Omental fat pad (tissue), 4 donors: ENCODE results near the gene PDE10A. TPM values are rescaled to one million over a fixed set of nuclear protein-coding genes. Genes with fewer than 3 reads are reported as not detected.

Experiments used
- ATAC-seq: fragments of 150-250 bp; one replicate; pipeline ENCODE4 v1.9.1; 2016; ENCODE audit warnings: mild to moderate bottlenecking, moderate library complexity; ENCODE audit not compliant: low FRiP score
- DNase-seq: peaks from one replicate; pipeline ENCODE4 v3.0.0-alpha.2; 2019; ENCODE audit warnings: low spot score
- CTCF ChIP-seq, 3 donors: fragments of 450-650 bp; IDR thresholded peaks; one replicate each; pipeline ENCODE4 v1.5.1; 2016 to 2017; ENCODE audit warnings: antibody characterized with exemption in 3 of 3, mild to moderate bottlenecking in 3 of 3, moderate library complexity in 2 of 3
- total RNA-seq, 4 donors: library from RNA; depleted of rRNA; stranded (reverse); fragments of >200 nt; gene quantifications; one replicate each; pipeline ENCODE4 v1.1.0, GENCODE V29; 2016

The PDE10A gene
- total RNA-seq, 4 donors from 2014 or later, result 9.1 to 75.3 (median 15.6) TPM

GRCh38 chr6:165389534-165389933, 273.5 kb downstream of the PDE10A start:
- no peak for DNase-seq
- TF ChIP-seq CTCF (IDR thresholded peaks at IDR 0.05), result no peak
- ATAC-seq, result no peak

- no peak for ATAC-seq
- TF ChIP-seq CTCF (IDR thresholded peaks at IDR 0.05), result no peak
Observed at GRCh38 chr6:165383323-165383722, 279.7 kb downstream of the PDE10A start.

GRCh38 chr6:165376100-165376499, 286.9 kb downstream of the PDE10A start:
- ATAC-seq (no peak), DNase-seq (no peak)
- no peak for TF ChIP-seq CTCF (IDR thresholded peaks at IDR 0.05)

More at GRCh38 chr6:165383323-165383722, 279.7 kb downstream of the PDE10A start:
- no peak for DNase-seq

GRCh38 chr6:165365371-165365770, 297.7 kb downstream of the PDE10A start:
- ATAC-seq, result no peak
- no peak for DNase-seq
- no peak for TF ChIP-seq CTCF (IDR thresholded peaks at IDR 0.05)

- no peak for TF ChIP-seq CTCF (IDR thresholded peaks at IDR 0.05)
- ATAC-seq (no peak), DNase-seq (no peak)
Observed at GRCh38 chr6:165345700-165346099, 317.3 kb downstream of the PDE10A start.

GRCh38 chr6:165340532-165340931, 322.5 kb downstream of the PDE10A start:
- DNase-seq (no peak), ATAC-seq (no peak)
- no peak for TF ChIP-seq CTCF (IDR thresholded peaks at IDR 0.05)

- no peak for TF ChIP-seq CTCF (IDR thresholded peaks at IDR 0.05)
- no peak for DNase-seq
- no peak for ATAC-seq
Observed at GRCh38 chr6:165325609-165326008, 337.4 kb downstream of the PDE10A start.
